Activated T-cell treated with anti-CD3 and anti-CD28 coated beads for 24 hours (primary cell): ENCODE data around the gene APELA.
"Not testable (repeated sequence)": the region's sequence is repeated elsewhere in the genome, so short reads cannot be mapped to it uniquely, and the experiment has no call there.

Experiments
- DNase-seq: peaks from one replicate; pipeline ENCODE4 v3.0.0-alpha.2; 2020; ENCODE audit warnings: low read depth

APELA gene

GRCh38 chr4:164926301-164926700 is 49.3 kb downstream of the APELA start:
- DNase-seq = no peak

GRCh38 chr4:164927101-164927500 is 50.1 kb downstream of the APELA start:
- DNase-seq = not testable (repeated sequence)

GRCh38 chr4:164930647-164931046 is 53.7 kb downstream of the APELA start:
- DNase-seq = no peak

DNA sequence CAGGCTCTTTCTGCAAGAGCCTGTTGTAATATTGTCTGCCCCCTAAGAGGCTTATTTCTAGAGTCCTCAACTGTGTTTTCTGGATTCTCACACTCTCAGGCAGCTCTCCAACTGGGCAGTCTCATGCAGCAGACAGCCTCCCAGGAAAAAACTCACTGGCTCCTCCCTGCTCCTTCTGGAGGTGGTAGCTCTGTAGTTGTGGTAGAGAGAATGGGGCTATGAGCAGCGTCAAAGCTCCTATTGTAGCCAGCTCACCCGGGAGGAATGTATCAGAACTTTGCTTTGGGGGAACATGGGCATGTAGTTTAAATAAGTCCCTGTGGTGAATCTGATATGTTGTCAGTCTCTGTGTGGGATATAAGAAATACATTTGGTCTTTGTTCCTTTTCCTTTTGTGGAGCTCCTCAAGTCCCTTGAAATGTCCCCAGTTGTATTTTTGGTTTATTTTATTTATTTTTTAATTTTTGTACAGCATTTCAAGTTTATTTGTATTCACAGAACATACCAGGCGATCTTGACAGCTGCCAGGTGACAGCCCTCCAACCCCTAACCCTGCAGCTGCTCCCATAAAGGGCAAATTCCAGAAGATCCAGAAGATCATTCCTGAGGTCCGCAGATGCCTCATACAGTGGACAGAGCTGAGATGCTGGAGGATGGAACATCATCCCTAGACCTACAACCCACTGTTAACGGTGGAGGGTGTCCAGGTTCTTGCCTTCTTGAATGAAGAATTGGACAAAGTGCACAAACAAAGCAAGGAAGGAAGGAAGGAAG is 54.8 kb downstream of the APELA start:
- DNase-seq = no peak

DNA sequence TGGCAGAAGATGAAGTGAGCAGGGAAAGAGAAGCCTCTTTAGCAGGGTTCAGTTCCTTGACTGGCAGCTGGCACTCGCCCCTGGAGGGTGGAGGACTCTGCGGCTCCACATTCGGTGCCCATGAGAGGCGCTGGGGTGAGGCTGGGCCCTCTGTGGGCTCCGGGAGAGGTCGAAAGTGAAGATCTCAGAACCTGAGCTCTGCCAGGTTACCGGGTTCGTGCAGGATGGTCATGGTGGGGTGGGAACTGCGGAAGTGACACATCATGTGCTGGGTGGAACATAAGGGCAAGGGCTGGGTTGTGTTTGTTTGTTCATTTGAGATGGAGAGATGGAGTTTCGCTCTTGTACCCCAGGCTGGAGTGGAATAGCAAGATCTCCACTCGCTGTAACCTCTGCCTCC is 56.3 kb downstream of the APELA start:
- no peak for DNase-seq

- no peak for DNase-seq
Measured at GRCh38 chr4:164935363-164935762, 58.4 kb downstream of the APELA start.

- not testable (repeated sequence) for DNase-seq
Measured at GRCh38 chr4:164935865-164936606, 59.1 kb downstream of the APELA start.

DNA sequence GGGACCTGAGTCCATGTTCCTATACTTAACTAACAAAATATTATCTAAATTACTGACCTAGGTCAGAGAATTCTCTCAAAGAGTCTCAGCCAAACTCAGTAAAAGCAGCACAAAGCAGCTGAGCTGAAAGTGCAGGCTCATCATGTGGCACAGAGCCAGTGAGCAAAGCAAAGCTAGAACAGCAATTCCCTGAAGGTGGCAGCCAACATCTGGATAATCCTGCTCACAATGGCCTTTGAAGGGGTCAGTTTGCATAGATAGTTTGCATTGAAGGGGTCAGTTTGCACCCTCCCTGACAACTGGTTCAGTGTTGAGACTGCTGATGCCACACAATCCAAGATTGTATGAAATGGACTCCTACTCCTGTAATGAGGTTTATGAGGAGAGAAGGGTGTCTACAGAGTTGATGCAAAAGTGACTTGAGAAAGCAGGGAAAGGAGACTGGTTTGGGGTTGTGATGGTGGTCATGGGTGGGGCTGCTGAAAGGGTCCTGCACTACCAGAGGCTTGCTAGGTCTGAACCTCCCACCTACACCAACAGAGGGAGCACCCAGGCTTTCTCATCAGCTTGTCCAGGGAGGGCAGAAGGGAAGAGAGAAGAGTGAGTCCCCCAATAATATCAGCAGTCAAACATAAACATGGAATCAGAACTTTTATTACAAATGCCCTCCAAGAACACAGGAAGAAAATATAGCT is 60.7 kb downstream of the APELA start:
- no peak for DNase-seq

- DNase-seq = no peak
Measured at GRCh38 chr4:164943192-164943591, 66.2 kb downstream of the APELA start.

- DNase-seq = no peak
Measured at GRCh38 chr4:164945146-164945545, 68.2 kb downstream of the APELA start.

DNA sequence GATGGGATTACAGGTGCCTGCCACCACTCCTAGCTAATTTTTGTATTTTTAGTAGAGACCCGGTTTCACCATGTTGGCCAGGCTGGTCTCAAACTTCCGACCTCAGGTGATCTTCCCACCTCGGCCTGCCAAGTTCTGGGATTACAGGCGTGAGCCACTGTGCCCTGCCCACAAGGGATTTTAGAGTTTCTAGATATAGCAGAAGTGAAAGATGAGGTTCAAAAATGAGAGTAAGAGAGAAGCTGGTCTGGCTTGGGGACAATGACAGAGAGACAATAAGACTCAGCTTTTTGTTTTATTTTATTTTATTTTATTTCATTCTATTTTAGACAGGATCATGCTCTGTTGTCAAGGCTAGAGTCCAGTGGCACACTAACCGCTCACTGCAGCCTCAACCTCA is 69.8 kb downstream of the APELA start:
- DNase-seq = no peak
